ENCODE measurements around the gene CNN1. TPM values are rescaled to one million over a fixed set of nuclear protein-coding genes. Genes with fewer than 3 reads are reported as not detected.

Gene CNN1
- total RNA-seq, 1 donor from 2014 or later = 9.9 TPM

GRCh38 chr19:11505504-11506100 is 33.0 kb upstream of the CNN1 start, which contains the start of gene ZNF653:
TSS of gene ZNF653 (minus strand) at chr19:11505839. CDS start at chr19:11505786, 53 bp downstream.
- Mint-ChIP-seq H3K4me3 (ENCODE audit: unreplicated experiment) (peak within 1 kb of the TSS; percentile 82), H3K36me3 (ENCODE audit: unreplicated experiment) (peaks cover 4% of the 10 kb centered on the region), H3K27ac (ENCODE audit: unreplicated experiment) (peak within 1 kb of the TSS; percentile 91), H3K9me3 (ENCODE audit: unreplicated experiment) (no peaks in the 10 kb centered on the region), H3K27me3 (ENCODE audit: unreplicated experiment) (no peaks in the 10 kb centered on the region), H3K4me1 (ENCODE audit: unreplicated experiment) (peaks cover 19% of the 10 kb centered on the region)
- no peak for TF ChIP-seq CTCF (IDR thresholded peaks at IDR 0.05)
- DNase-seq (ENCODE audit: extremely low spot score, unreplicated experiment) = peak; percentile 98

GRCh38 chr19:11506101-11506555 is 32.5 kb upstream of the CNN1 start:
- Mint-ChIP-seq H3K36me3 (ENCODE audit: unreplicated experiment) (peaks cover 4% of the 10 kb centered on the region), H3K9me3 (ENCODE audit: unreplicated experiment) (no peaks in the 10 kb centered on the region), H3K4me1 (ENCODE audit: unreplicated experiment) (peaks cover 19% of the 10 kb centered on the region), H3K27ac (ENCODE audit: unreplicated experiment) (peak overlapping the region; percentile 88), H3K27me3 (ENCODE audit: unreplicated experiment) (no peaks in the 10 kb centered on the region), H3K4me3 (ENCODE audit: unreplicated experiment) (peak overlapping the region; percentile 82)
- DNase-seq (ENCODE audit: extremely low spot score, unreplicated experiment) = no peak
- TF ChIP-seq CTCF (IDR thresholded peaks at IDR 0.05) = no peak

- no peak for DNase-seq (ENCODE audit: extremely low spot score, unreplicated experiment)
- Mint-ChIP-seq H3K36me3 (ENCODE audit: unreplicated experiment) (peaks cover 2% of the 10 kb centered on the region), H3K27ac (ENCODE audit: unreplicated experiment) (no peak overlapping the region), H3K4me1 (ENCODE audit: unreplicated experiment) (peaks cover 19% of the 10 kb centered on the region), H3K27me3 (ENCODE audit: unreplicated experiment) (no peaks in the 10 kb centered on the region), H3K9me3 (ENCODE audit: unreplicated experiment) (no peaks in the 10 kb centered on the region), H3K4me3 (ENCODE audit: unreplicated experiment) (peak overlapping the region; percentile 82)
- TF ChIP-seq CTCF (IDR thresholded peaks at IDR 0.05) = no peak
Observed at GRCh38 chr19:11506967-11507366, 31.7 kb upstream of the CNN1 start.

- DNase-seq (ENCODE audit: extremely low spot score, unreplicated experiment) = no peak
- Mint-ChIP-seq H3K27me3 (ENCODE audit: unreplicated experiment) (no peaks in the 10 kb centered on the region), H3K27ac (ENCODE audit: unreplicated experiment) (no peak overlapping the region), H3K4me3 (ENCODE audit: unreplicated experiment) (no peak overlapping the region), H3K9me3 (ENCODE audit: unreplicated experiment) (no peaks in the 10 kb centered on the region), H3K36me3 (ENCODE audit: unreplicated experiment) (peaks cover 2% of the 10 kb centered on the region), H3K4me1 (ENCODE audit: unreplicated experiment) (peaks cover 19% of the 10 kb centered on the region)
- TF ChIP-seq CTCF (IDR thresholded peaks at IDR 0.05) = no peak
Observed at GRCh38 chr19:11507370-11508078, 31.1 kb upstream of the CNN1 start.

GRCh38 chr19:11510444-11510843 is 28.2 kb upstream of the CNN1 start:
- H3K9me3 Mint-ChIP-seq (ENCODE audit: unreplicated experiment) = no peaks in the 10 kb centered on the region
- H3K27me3 Mint-ChIP-seq (ENCODE audit: unreplicated experiment) = no peaks in the 10 kb centered on the region
- H3K27ac Mint-ChIP-seq (ENCODE audit: unreplicated experiment) = no peak overlapping the region
- peaks cover 3% of the 10 kb centered on the region for H3K36me3 Mint-ChIP-seq (ENCODE audit: unreplicated experiment)
- TF ChIP-seq CTCF (IDR thresholded peaks at IDR 0.05) = no peak
- no peak for DNase-seq (ENCODE audit: extremely low spot score, unreplicated experiment)
- H3K4me3 Mint-ChIP-seq (ENCODE audit: unreplicated experiment) = no peak overlapping the region
- peaks cover 12% of the 10 kb centered on the region for H3K4me1 Mint-ChIP-seq (ENCODE audit: unreplicated experiment)

Data from osteocyte (in vitro differentiated cells).